ENCODE data around the gene SORD. TPM values are rescaled to one million over a fixed set of nuclear protein-coding genes. Genes with fewer than 3 reads are reported as not detected.
"Not testable (repeated sequence)": the region's sequence is repeated elsewhere in the genome, so short reads cannot be mapped to it uniquely, and the experiment has no call there.

The SORD gene
- total and polyA plus RNA-seq, 5 donors, result 5.5 to 14.7 (median 12.5) TPM

DNA sequence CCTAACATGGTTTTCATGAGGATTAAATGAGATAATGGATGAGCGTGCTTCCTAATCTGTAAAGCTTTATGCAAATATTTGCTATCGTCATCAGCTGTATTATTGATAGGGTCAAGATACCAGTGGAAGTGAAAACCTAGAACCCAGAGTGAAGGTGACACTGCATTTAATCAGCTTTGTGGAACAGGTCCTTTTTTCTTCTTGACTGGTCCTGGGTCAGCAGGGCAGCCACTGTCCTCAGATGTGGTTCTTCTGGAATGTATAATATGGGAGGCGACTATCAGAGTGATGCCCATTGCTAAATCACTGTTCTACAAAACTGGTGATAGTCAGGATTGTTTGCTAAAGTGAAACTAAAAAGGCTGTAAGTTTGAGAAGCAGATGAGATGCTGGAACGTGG lies 41.4 kb downstream of the SORD start:
- Histone ChIP-seq H3K27ac (ENCODE audit: low read length) (no peak overlapping the region), H3K4me3 (ENCODE audit: low read length) (no peak overlapping the region), H3K4me1 (ENCODE audit: control insufficient read depth, insufficient read depth, low read length) (no peaks in the 10 kb centered on the region), H3K9me3 (ENCODE audit: control insufficient read depth, low read length) (no peaks in the 10 kb centered on the region), H3K27me3 (ENCODE audit: control insufficient read depth, insufficient read depth) (no peaks in the 10 kb centered on the region)
- WGBS, result 86% methylated on average over 4 of the region's 4 CpGs
- intact Hi-C loops (cut with DNase I), result no loop called here
- DNase-seq (no peak), ATAC-seq (no peak)

DNA sequence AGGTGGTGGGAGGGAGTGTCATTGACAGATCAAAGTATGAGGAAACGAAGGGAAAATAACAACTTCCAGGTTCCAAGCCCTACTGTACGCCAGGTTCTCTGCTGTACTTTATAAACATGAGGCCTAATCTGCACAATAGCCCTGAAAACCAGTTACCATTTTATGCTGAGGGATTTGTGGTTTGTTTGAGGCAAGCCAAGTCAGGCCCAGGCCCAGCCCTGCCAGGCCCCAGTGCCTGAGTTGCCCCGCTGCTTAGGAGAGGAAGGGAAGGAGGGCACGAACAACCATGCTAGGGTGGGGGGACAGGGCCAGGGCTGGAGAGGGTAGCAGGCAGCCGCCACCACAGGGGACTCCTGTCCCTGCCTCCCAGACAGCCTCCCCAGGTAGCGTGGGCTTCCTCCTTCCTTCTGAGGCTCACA lies 47.0 kb downstream of the SORD start:
- H3K27me3 ChIP-seq (ENCODE audit: control insufficient read depth, insufficient read depth); H3K4me3 ChIP-seq (ENCODE audit: low read length); H3K9me3 ChIP-seq (ENCODE audit: control insufficient read depth, low read length); H3K4me1 ChIP-seq (ENCODE audit: control insufficient read depth, insufficient read depth, low read length); H3K27ac ChIP-seq (ENCODE audit: low read length); intact Hi-C loops (cut with DNase I); DNase-seq: not testable (repeated sequence)
- WGBS, result 79% methylated on average over 5 of the region's 6 CpGs
- ATAC-seq, result peak in 1 of 2 donors; percentile 17

DNA sequence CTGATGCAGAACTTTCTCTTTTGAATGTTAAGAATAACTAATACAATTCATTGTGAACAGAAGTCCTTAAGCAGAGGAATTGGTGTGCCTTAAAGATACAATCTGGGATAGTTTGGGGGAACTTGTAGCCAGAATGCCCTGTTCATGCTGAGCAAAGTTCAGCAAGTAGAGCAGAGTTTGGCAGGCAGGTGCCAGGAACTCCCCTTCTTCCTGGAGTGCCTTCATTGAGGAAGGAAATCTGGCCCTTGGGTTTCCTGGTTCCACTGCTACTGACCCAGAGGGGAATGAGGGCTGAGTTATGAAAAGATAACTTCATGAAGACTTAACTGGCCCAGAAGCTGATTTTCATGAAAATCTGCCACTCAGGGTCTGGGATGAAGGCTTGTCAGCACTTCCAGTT lies 50.6 kb downstream of the SORD start:
- DNase-seq; H3K4me1 ChIP-seq (ENCODE audit: control insufficient read depth, insufficient read depth, low read length); H3K9me3 ChIP-seq (ENCODE audit: control insufficient read depth, low read length); H3K27ac ChIP-seq (ENCODE audit: low read length); intact Hi-C loops (cut with DNase I); H3K27me3 ChIP-seq (ENCODE audit: control insufficient read depth, insufficient read depth); H3K4me3 ChIP-seq (ENCODE audit: low read length): not testable (repeated sequence)
- peak in 1 of 2 donors; percentile 14 for ATAC-seq

DNA sequence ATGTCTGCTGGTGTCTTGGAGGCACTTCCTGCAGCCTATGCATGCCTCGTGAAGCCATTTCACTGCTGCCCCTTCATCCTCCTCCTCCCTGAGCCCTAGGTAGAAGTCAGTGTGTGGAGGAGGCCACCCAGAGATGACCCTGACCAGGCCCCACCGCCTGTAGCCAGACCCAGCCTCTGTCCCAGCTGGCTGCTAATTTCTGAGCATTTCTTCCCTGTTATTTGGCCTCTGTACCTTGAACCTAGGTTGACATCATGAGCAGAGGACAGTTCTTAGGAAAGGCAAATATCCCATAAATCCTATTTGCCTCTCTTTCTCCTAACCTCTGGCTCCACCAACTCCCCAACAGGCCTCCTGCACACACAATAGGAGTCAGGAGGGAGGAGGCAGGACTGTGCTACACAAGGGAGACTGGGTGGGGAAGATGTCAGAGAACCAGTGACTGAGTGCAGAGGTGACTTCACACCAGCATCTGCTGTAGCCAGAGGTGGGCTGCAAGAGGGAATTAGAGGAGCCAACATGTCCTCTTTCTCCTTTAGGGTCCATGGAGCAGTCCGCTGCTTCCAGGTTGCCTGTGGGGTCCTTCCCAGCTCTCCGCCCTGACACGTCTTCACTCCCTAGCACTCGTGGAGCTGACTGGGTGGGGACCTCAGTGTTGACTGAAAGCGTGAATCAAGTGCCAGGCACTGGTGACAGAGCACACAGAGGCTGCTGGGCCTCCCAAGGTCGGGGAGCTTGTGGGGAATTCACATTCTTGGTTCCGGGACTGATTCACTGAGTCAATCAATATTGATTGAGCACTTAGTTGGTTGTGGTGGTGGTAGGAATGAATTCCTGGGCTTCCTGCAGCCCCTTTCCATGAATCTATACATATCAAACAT lies 52.7 kb downstream of the SORD start:
- H3K9me3 ChIP-seq (ENCODE audit: control insufficient read depth, low read length); H3K4me3 ChIP-seq (ENCODE audit: low read length); ATAC-seq; intact Hi-C loops (cut with DNase I); DNase-seq; H3K27me3 ChIP-seq (ENCODE audit: control insufficient read depth, insufficient read depth); H3K27ac ChIP-seq (ENCODE audit: low read length); H3K4me1 ChIP-seq (ENCODE audit: control insufficient read depth, insufficient read depth, low read length): not testable (repeated sequence)
- WGBS, result 80% methylated on average over 1 of the region's 9 CpGs

DNA sequence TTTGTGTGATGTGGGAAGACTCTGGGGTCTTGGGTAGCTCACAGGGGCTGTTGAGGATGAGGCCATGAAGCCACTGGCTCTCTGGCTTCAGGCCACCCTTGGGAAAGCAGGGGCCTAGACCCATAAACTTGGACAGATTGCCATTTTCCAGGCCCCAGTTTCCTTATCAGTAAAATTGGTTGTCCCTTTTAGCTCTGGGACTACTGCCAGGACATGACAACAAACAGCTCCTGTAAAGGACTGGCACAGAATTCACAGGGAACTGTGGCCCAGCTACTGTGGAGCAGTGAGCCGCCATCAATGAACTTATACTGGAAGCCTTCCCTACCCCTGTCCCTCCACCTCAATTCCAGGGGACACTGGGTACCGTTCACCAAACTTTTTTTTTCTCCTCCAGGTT lies 54.4 kb downstream of the SORD start:
- H3K27me3 ChIP-seq (ENCODE audit: control insufficient read depth, insufficient read depth); H3K9me3 ChIP-seq (ENCODE audit: control insufficient read depth, low read length); H3K4me1 ChIP-seq (ENCODE audit: control insufficient read depth, insufficient read depth, low read length); intact Hi-C loops (cut with DNase I); H3K4me3 ChIP-seq (ENCODE audit: low read length); DNase-seq: not testable (repeated sequence)
- H3K27ac ChIP-seq (ENCODE audit: low read length), result peak overlapping the region; percentile 23
- 52% methylated on average over 2 of the region's 2 CpGs for WGBS
- ATAC-seq, result peak; percentile 34 to 46

DNA sequence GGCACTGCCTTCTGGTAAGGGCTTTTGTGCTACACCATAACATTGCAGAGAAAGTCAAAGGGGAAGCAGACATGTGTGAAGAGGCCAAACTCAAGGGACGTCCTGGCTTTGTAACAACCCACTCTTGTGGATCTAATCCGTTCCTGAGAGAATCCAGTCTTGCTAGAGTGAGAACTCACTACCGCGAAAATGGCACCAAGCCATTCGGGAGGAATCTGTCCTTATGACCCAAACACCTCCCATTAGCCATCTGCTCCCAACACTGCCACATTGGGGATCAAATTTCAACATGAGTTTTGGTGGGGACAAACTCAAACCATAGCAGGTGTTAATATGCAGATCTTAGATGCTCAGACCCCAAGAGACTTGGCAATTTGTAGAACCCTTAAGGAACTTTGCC lies 56.2 kb downstream of the SORD start:
- ATAC-seq; H3K27ac ChIP-seq (ENCODE audit: low read length); H3K27me3 ChIP-seq (ENCODE audit: control insufficient read depth, insufficient read depth); H3K4me1 ChIP-seq (ENCODE audit: control insufficient read depth, insufficient read depth, low read length); H3K4me3 ChIP-seq (ENCODE audit: low read length); H3K9me3 ChIP-seq (ENCODE audit: control insufficient read depth, low read length); intact Hi-C loops (cut with DNase I): not testable (repeated sequence)
- WGBS, result 45% methylated on average over 5 of the region's 5 CpGs
- DNase-seq, result peak in 1 of 3 donors; percentile 59

DNA sequence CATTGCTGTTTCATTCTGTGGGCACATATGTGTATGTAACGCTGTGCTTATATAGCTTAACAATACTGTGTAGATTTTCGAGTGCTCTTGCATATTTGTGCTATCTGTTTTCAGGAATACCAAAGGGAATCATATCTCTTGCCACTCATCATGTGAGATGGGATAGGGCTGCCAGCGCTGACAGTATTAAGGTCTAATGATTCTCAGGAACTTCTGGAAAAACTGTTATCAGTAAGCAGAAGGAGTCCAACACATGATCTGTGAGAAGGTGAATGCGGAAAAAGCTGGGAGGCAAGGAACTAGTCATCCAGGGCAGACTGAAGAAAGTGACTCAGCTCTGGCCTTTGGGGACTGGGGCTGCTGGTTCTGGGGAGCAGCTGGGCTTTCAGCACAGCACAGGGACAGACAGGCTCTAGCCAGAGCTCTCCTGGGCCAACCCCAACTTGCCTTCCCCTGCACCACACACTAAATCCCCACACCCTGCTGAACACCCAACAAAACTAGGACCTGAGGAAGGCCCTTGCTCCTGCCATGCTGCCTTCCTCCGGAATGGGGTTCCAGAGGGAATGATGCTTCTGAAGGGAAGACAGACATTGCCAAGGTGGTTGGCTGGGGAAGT lies 56.7 kb downstream of the SORD start:
- H3K27ac ChIP-seq (ENCODE audit: low read length), result peak overlapping the region; percentile 50
- WGBS, result 42% methylated on average over 5 of the region's 5 CpGs
- H3K4me3 ChIP-seq (ENCODE audit: low read length); DNase-seq; H3K4me1 ChIP-seq (ENCODE audit: control insufficient read depth, insufficient read depth, low read length); intact Hi-C loops (cut with DNase I); H3K27me3 ChIP-seq (ENCODE audit: control insufficient read depth, insufficient read depth); H3K9me3 ChIP-seq (ENCODE audit: control insufficient read depth, low read length): not testable (repeated sequence)
- ATAC-seq, result peak; percentile 32 to 72

DNA sequence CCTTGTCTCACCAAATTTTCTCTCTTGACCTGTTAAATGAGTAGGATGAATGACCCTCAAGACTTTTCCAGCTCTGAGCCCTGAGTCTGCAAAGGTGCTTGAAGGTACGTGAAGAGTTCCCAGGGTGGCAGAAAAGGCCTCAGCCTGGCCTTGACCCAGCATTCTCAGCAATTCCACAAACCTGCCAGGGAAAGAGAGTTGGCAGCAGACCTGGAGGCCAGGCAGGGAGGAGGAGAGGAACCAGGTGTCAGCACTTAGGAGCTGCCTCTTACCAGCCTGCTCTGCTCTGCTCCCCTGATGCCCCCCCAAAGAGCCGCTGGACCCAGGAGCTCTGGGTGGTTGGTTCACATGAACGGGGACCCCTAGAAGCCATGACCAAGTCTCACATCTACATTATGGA lies 57.6 kb downstream of the SORD start:
- H3K4me1 ChIP-seq (ENCODE audit: control insufficient read depth, insufficient read depth, low read length); DNase-seq; ATAC-seq; intact Hi-C loops (cut with DNase I); H3K27ac ChIP-seq (ENCODE audit: low read length); H3K4me3 ChIP-seq (ENCODE audit: low read length); H3K27me3 ChIP-seq (ENCODE audit: control insufficient read depth, insufficient read depth); H3K9me3 ChIP-seq (ENCODE audit: control insufficient read depth, low read length): not testable (repeated sequence)
- 82% methylated on average over 2 of the region's 3 CpGs for WGBS

DNA sequence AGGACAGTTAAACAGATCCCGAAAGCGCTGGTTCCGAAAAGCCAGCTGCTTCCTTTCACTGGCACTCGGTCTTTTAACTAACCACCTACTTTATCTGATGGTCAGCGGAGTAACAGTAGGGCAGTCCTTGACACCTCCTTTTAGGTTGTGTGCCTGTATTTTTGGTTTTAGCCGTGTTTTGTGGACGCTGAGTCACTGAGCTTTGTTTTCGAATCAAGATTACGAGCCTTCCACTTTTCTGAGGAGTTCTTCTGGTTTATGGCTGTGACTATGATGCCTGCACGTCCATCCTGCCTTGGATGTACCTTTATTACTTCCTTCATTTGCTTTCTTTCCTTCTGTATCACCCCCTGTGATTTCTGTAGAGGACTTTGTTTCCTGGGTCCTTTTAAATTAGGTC lies 59.4 kb downstream of the SORD start:
- ATAC-seq; DNase-seq; H3K27ac ChIP-seq (ENCODE audit: low read length); H3K9me3 ChIP-seq (ENCODE audit: control insufficient read depth, low read length); H3K4me3 ChIP-seq (ENCODE audit: low read length); H3K4me1 ChIP-seq (ENCODE audit: control insufficient read depth, insufficient read depth, low read length); H3K27me3 ChIP-seq (ENCODE audit: control insufficient read depth, insufficient read depth); intact Hi-C loops (cut with DNase I): not testable (repeated sequence)
- 49% methylated on average over 9 of the region's 10 CpGs for WGBS

DNA sequence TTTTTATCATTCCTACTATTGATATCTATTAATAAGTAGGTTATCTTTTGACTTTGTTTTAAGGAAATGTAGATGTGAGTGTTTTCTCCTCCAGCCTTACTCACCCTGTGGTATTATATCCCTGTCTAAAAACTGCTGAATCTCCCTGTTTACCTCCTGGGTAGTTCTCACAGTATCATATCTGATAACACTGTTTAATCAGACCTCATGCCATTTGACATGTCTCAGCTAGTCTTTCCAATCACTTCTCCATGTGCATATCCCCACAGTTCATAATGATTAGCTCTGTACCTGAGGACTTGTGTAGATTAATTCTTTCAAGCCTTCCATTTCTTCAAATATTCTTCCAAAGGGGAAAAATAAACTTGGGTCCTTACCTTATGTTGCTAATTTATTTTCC lies 60.2 kb downstream of the SORD start:
- Histone ChIP-seq H3K27me3 (ENCODE audit: control insufficient read depth, insufficient read depth) (no peaks in the 10 kb centered on the region), H3K9me3 (ENCODE audit: control insufficient read depth, low read length) (no peaks in the 10 kb centered on the region), H3K27ac (ENCODE audit: low read length) (no peak overlapping the region), H3K4me3 (ENCODE audit: low read length) (no peak overlapping the region), H3K4me1 (ENCODE audit: control insufficient read depth, insufficient read depth, low read length) (peaks cover 6% of the 10 kb centered on the region)
- intact Hi-C loops (cut with DNase I), result no loop called here
- ATAC-seq, result no peak
- no peak for DNase-seq

DNA sequence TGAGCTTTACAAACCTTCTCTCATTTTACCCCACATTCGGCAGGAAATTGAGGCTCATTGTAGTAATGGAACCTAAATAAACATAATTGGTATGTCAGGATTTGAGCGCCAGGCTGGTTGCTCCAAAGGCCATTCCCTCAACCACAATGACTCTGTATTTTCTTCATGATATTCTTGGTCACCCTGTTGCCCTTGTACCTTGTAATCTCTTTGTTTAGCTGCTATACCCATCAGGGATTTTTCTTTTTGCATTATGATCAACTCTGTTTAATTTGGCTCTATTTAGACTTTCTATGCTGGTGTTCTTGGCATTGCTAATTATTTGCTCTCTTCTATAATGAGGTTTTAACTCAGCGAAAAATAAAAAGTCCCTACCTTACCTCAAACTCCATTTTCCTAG lies 61.2 kb downstream of the SORD start:
- Histone ChIP-seq H3K4me3 (ENCODE audit: low read length) (no peak overlapping the region), H3K27me3 (ENCODE audit: control insufficient read depth, insufficient read depth) (no peaks in the 10 kb centered on the region), H3K4me1 (ENCODE audit: control insufficient read depth, insufficient read depth, low read length) (peaks cover 6% of the 10 kb centered on the region), H3K27ac (ENCODE audit: low read length) (no peak overlapping the region), H3K9me3 (ENCODE audit: control insufficient read depth, low read length) (no peaks in the 10 kb centered on the region)
- intact Hi-C loops (cut with DNase I), result no loop called here
- no peak for ATAC-seq
- 83% methylated on average over 3 of the region's 3 CpGs for WGBS
- DNase-seq, result no peak

All from right cardiac atrium (tissue), 5 donors.